HG03159 (cell line): ENCODE data around the gene ZNF764.
"Not testable (repeated sequence)": the region's sequence is repeated elsewhere in the genome, so short reads cannot be mapped to it uniquely, and the experiment has no call there.

Source experiments
- ATAC-seq: cut with Tn5 transposase; IDR thresholded peaks from one replicate; pipeline ENCODE4 v1.9.1; 2021; ENCODE audit warnings: mild to moderate bottlenecking, moderate library complexity; ENCODE audit not compliant: unreplicated experiment

The ZNF764 gene

GRCh38 chr16:30557957-30558788 lies at the start of gene ZNF764:
TSS of gene ZNF764 (minus strand) at chr16:30558374. CDS start at chr16:30558182, 192 bp downstream.
- ATAC-seq: peak; percentile 87

GRCh38 chr16:30606004-30606403 lies 47.8 kb upstream of the ZNF764 start:
- ATAC-seq: no peak

GRCh38 chr16:30605158-30605557 lies 47.0 kb upstream of the ZNF764 start:
- ATAC-seq: no peak

- no peak for ATAC-seq
Measured at GRCh38 chr16:30604316-30604947, 46.3 kb upstream of the ZNF764 start.

GRCh38 chr16:30603945-30604315 lies 45.8 kb upstream of the ZNF764 start:
- ATAC-seq: no peak

- no peak for ATAC-seq
Measured at GRCh38 chr16:30602616-30603277, 44.6 kb upstream of the ZNF764 start.

GRCh38 chr16:30601966-30602365 lies 43.8 kb upstream of the ZNF764 start:
- ATAC-seq: no peak

GRCh38 chr16:30600929-30601328 lies 42.8 kb upstream of the ZNF764 start:
- ATAC-seq: no peak

- ATAC-seq: no peak
Measured at GRCh38 chr16:30600215-30600614, 42.0 kb upstream of the ZNF764 start.

GRCh38 chr16:30592871-30593270 lies 34.7 kb upstream of the ZNF764 start:
- no peak for ATAC-seq

- not testable (repeated sequence) for ATAC-seq
Measured at GRCh38 chr16:30590869-30591268, 32.7 kb upstream of the ZNF764 start.

GRCh38 chr16:30589582-30589981 lies 31.4 kb upstream of the ZNF764 start:
- ATAC-seq: not testable (repeated sequence)

- no peak for ATAC-seq
Measured at GRCh38 chr16:30588651-30589050, 30.5 kb upstream of the ZNF764 start.

GRCh38 chr16:30585400-30586191 lies 27.4 kb upstream of the ZNF764 start, which contains the start of gene ZNF785:
TSS of gene ZNF785 (minus strand) at chr16:30585697. CDS start at chr16:30585611, 86 bp downstream.
- ATAC-seq: peak; percentile 90

- ATAC-seq: peak; percentile 16
Measured at GRCh38 chr16:30585022-30585399, 26.8 kb upstream of the ZNF764 start.

GRCh38 chr16:30582611-30583340 lies 24.6 kb upstream of the ZNF764 start:
- ATAC-seq: no peak

GRCh38 chr16:30581457-30581856 lies 23.3 kb upstream of the ZNF764 start:
- ATAC-seq: no peak

- no peak for ATAC-seq
Measured at GRCh38 chr16:30574678-30575077, 16.5 kb upstream of the ZNF764 start.

GRCh38 chr16:30571445-30572322 lies 13.5 kb upstream of the ZNF764 start, which contains the start of gene ZNF688:
TSS of gene ZNF688 (minus strand) at chr16:30571714. CDS start at chr16:30571629, 85 bp downstream.
- ATAC-seq: peak; percentile 75
